Spleen (tissue), 11 donors: ENCODE data around the gene YJU2. TPM values are rescaled to one million over a fixed set of nuclear protein-coding genes. Genes with fewer than 3 reads are reported as not detected.

Source experiments
- DNase-seq: peaks from one replicate; pipeline ENCODE4 v3.0.0-alpha.2; 2020
- H3K27ac ChIP-seq, 8 donors: fragments of 200-600 bp; sonication (generic) in 7 of 8; 1 replicate in 4 of 8; 2 replicates in 4 of 8; pipeline versions ENCODE4 v1.5.0 to v1.8.0; 2016 to 2021; ENCODE audit warnings: inconsistent platforms in 4 of 8, mild to moderate bottlenecking in 4 of 8, moderate library complexity in 1 of 8
- H3K27me3 ChIP-seq, 7 donors: fragments of 200-600 bp; sonication (generic) in 6 of 7; replicated peaks in 1 of 7; 1 replicate in 4 of 7; 2 replicates in 3 of 7; pipeline versions ENCODE4 v1.5.0 to v1.8.0; 2016 to 2021; ENCODE audit warnings: inconsistent platforms in 3 of 7, mild to moderate bottlenecking in 1 of 7
- H3K36me3 ChIP-seq, 6 donors: fragments of 200-600 bp; sonication (generic) in 5 of 6; 1 replicate in 4 of 6; 2 replicates in 2 of 6; pipeline versions ENCODE4 v1.5.0 to v1.8.0; 2016 to 2021; ENCODE audit warnings: inconsistent platforms in 2 of 6
- H3K4me1 ChIP-seq, 6 donors: fragments of 200-600 bp; sonication (generic) in 5 of 6; 1 replicate in 3 of 6; 2 replicates in 3 of 6; pipeline versions ENCODE4 v1.5.0 to v1.8.0; 2016 to 2021; ENCODE audit warnings: inconsistent platforms in 3 of 6
- H3K4me3 ChIP-seq, 8 donors: fragments of 200-600 bp; sonication (generic) in 7 of 8; 1 replicate in 4 of 8; 2 replicates in 4 of 8; pipeline versions ENCODE4 v1.5.0 to v1.8.0; 2016 to 2021; ENCODE audit warnings: inconsistent platforms in 4 of 8, mild to moderate bottlenecking in 4 of 8, moderate library complexity in 2 of 8
- H3K9me3 ChIP-seq, 8 donors: fragments of 200-600 bp; sonication (generic) in 7 of 8; 1 replicate in 4 of 8; 2 replicates in 4 of 8; pipeline versions ENCODE4 v1.5.0 to v1.8.0; 2016 to 2021; ENCODE audit warnings: inconsistent platforms in 4 of 8
- POLR2A ChIP-seq, 3 donors: fragments of 450-650 bp; IDR thresholded peaks; one replicate each; pipeline ENCODE4 v1.5.1; 2017; ENCODE audit warnings: antibody characterized with exemption in 3 of 3, mild to moderate bottlenecking in 1 of 3
- POLR2AphosphoS5 ChIP-seq, 3 donors: sonication (generic); formaldehyde crosslinking; IDR thresholded peaks; one replicate each; pipeline ENCODE4 v1.5.1; 2017; ENCODE audit warnings: antibody characterized with exemption in 3 of 3
- whole genome bisulfite sequencing, 5 donors: extraction: QIAGEN DNeasy Blood & Tissue Kit in 3 of 5; methylation state at CpG; one replicate each; pipeline versions ENCODE4 v1.1.5 to v1.1.7; 2013 to 2018; 5-methylcytosine and 5-hydroxymethylcytosine counted together
- intact Hi-C: fragments of 100-400 bp; cut with DNase I; formaldehyde crosslinking; loops from one replicate; pipeline ENCODE4 v1.15.0; 2023; ENCODE audit warnings: low total_unique reads
- polyA plus RNA-seq, 3 donors: library from polyadenylated mRNA; stranded (reverse); fragments of 200-250 nt; gene quantifications; one replicate each; pipeline ENCODE4 v1.2.1, GENCODE V29; 2013
- total RNA-seq, 7 donors: library from RNA; depleted of rRNA in 3 of 7; stranded (reverse); fragments of >200 nt in 3 of 7; fragmentation: NEBNext Ultra II Directional in 4 of 7; extraction: Animal tissue kit (Norgen Biotek cat#: 25700) in 4 of 7; gene quantifications; one replicate each; pipeline versions ENCODE4 v1.1.0 to v1.2.1, GENCODE V29; 2016 to 2021
- TF ChIP-seq, protein P1 (sequence below), 11 experiments: fragments of 200-600 bp in 7 of 11; fragments of 450-650 bp in 4 of 11; sonication (generic) in 4 of 11; IDR thresholded peaks in 8 of 11; conservative IDR thresholded peaks in 3 of 11; 1 replicate in 7 of 11; 2 replicates in 4 of 11; pipeline versions ENCODE4 v1.4.0 to v1.8.0; 2016 to 2021; ENCODE audit warnings: antibody characterized with exemption in 11 of 11, inconsistent platforms in 4 of 11, mild to moderate bottlenecking in 1 of 11
- donor health status: healthy with polysubstance abuse.
- donor health status: DM: no; HTN: no; CAD: no; lungs with moderate emphysema.
- donor health status: DM: no; HTN: no; CAD: no.
- donor health status: Bipolar disorder and iron deficiency.
- donor health status: healthy.
- donor health status: DM: no; HTN: no; CAD: no.
- donor health status: DM: yes; HTN: yes; CAD: no.

The YJU2 gene
- total and polyA plus RNA-seq, 10 donors, result 17.4 to 34.0 (median 22.5) TPM

- no peak for TF ChIP-seq POLR2AphosphoS5 (IDR thresholded peaks at IDR 0.05)
- TF ChIP-seq, protein P1, sequence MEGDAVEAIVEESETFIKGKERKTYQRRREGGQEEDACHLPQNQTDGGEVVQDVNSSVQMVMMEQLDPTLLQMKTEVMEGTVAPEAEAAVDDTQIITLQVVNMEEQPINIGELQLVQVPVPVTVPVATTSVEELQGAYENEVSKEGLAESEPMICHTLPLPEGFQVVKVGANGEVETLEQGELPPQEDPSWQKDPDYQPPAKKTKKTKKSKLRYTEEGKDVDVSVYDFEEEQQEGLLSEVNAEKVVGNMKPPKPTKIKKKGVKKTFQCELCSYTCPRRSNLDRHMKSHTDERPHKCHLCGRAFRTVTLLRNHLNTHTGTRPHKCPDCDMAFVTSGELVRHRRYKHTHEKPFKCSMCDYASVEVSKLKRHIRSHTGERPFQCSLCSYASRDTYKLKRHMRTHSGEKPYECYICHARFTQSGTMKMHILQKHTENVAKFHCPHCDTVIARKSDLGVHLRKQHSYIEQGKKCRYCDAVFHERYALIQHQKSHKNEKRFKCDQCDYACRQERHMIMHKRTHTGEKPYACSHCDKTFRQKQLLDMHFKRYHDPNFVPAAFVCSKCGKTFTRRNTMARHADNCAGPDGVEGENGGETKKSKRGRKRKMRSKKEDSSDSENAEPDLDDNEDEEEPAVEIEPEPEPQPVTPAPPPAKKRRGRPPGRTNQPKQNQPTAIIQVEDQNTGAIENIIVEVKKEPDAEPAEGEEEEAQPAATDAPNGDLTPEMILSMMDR (IDR thresholded peaks at IDR 0.05 in 8 of 11, conservative IDR thresholded peaks at IDR 0.05 in 3 of 11), result no peak
- TF ChIP-seq POLR2A (IDR thresholded peaks at IDR 0.05), result no peak
- Histone ChIP-seq H3K27ac (peak overlapping the region in 1 of 8 donors; percentile 6), H3K4me3 (no peak overlapping the region), H3K36me3 (peaks cover 6 to 100% (median 88%) of the 10 kb centered on the region in 6 donors), H3K27me3 (no peaks in the 10 kb centered on the region), H3K4me1 (peaks cover 0 to 49% (median 20%) of the 10 kb centered on the region in 6 donors), H3K9me3 (no peaks in the 10 kb centered on the region)
- 77 to 85% (median 84%) methylated on average over 17 to 18 of the region's 18 CpGs for WGBS, 5 donors
- intact Hi-C loops, result loop anchor here (5.0 to 10.0 kb wide), 2 partner anchors 86 to 258 kb away; no protein-coding TSS in a partner anchor
- DNase-seq, result no peak
These were observed 19.5 kb downstream of the YJU2 start for GRCh38 chr19:4266253-4267000.

- Histone ChIP-seq H3K36me3 (peaks cover 6 to 100% (median 87%) of the 10 kb centered on the region in 6 donors), H3K4me3 (no peak overlapping the region), H3K9me3 (peaks cover 0 to 7% (median 0%) of the 10 kb centered on the region in 8 donors), H3K27me3 (no peaks in the 10 kb centered on the region), H3K27ac (peak overlapping the region in 1 of 8 donors; percentile 6), H3K4me1 (peaks cover 0 to 49% (median 20%) of the 10 kb centered on the region in 6 donors)
- intact Hi-C loops, result loop anchor here (5.0 to 10.0 kb wide), 2 partner anchors 85 to 258 kb away; no protein-coding TSS in a partner anchor
- TF ChIP-seq POLR2AphosphoS5 (IDR thresholded peaks at IDR 0.05) (peak in 2 of 3 donors; percentile 29 to 57), POLR2A (IDR thresholded peaks at IDR 0.05) (no peak)
- TF ChIP-seq, protein P1 (IDR thresholded peaks at IDR 0.05 in 8 of 11, conservative IDR thresholded peaks at IDR 0.05 in 3 of 11), result peak; percentile 63 to 86 (median 80)
- peak; percentile 85 for DNase-seq
- 55 to 62% (median 57%) methylated on average over 21 of the region's 21 CpGs for WGBS, 5 donors
These were observed 20.4 kb downstream of the YJU2 start for GRCh38 chr19:4267101-4267900.

DNA sequence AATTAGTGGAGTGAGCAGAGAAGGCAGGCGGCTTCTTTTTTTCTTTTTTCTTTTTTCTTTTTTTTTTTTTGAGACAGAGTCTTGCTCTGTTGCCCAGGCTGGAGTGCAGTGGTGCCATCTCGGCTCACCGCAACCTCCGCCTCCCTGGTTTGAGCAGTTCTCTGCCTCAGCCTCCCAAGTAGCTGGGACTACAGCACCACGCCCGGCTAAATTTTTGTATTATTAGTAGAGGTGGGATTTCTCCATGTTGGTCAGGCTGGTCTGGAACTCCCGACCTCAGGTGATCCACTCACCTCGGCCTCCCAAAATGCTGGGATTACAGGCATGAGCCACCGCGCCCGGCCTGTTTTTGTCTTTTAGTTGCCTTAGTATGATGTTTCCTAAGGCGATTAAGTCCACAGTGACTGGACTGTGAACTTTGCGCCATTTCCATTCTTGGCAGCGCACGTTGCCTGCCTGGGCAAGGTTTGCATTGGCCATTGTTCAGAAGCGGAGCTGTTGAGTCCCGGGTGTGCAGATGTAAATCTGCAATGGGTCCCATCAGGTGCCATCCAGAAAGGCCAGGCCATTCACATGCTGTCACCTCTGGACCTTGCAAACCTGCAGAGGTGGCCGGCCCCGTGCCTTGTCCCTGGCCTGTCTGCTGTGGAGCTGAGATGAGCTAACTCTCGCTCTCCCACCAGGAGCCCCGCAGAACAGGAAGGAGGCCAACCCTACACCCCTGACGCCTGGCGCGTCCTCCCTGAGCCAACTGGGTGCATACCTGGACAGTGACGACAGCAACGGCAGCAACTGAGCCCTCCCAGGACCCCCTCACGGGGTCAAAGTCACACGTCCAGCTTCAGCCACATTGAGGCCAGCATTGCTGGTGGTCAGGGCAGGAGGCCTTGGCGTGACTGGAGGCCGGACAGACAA lies 21.3 kb downstream of the YJU2 start:
- peaks cover 6 to 97% (median 79%) of the 10 kb centered on the region in 6 donors for H3K36me3 ChIP-seq
- H3K4me3 ChIP-seq, result no peak overlapping the region
- 91 to 96% (median 95%) methylated on average over 21 to 30 of the region's 30 CpGs for WGBS, 5 donors
- H3K27me3 ChIP-seq, result no peaks in the 10 kb centered on the region
- peaks cover 0 to 49% (median 20%) of the 10 kb centered on the region in 6 donors for H3K4me1 ChIP-seq
- H3K9me3 ChIP-seq, result peaks cover 0 to 8% (median 0%) of the 10 kb centered on the region in 8 donors
- intact Hi-C loops, result loop anchor here (5.0 to 10.0 kb wide), 2 partner anchors 84 to 257 kb away; no protein-coding TSS in a partner anchor
- no peak overlapping the region for H3K27ac ChIP-seq
- TF ChIP-seq POLR2AphosphoS5 (IDR thresholded peaks at IDR 0.05) (no peak), POLR2A (IDR thresholded peaks at IDR 0.05) (no peak)
- TF ChIP-seq, protein P1 (IDR thresholded peaks at IDR 0.05 in 8 of 11, conservative IDR thresholded peaks at IDR 0.05 in 3 of 11), result peak in 1 of 11 experiments; percentile 5
- no peak for DNase-seq
